Ovary (tissue), 3 donors: ENCODE measurements around the gene SSC4D.

Source experiments
- POLR2A ChIP-seq: fragments of 450-650 bp; IDR thresholded peaks from one replicate; pipeline ENCODE4 v1.6.1; 2017; ENCODE audit warnings: antibody characterized with exemption, mild to moderate bottlenecking, moderate library complexity
- TF ChIP-seq, protein P1 (sequence below), 3 donors: fragments of 450-650 bp in 2 of 3; fragments of 200-600 bp in 1 of 3; IDR thresholded peaks; one replicate each; pipeline versions ENCODE4 v1.5.1 to v1.8.0; 2016 to 2022; ENCODE audit warnings: antibody characterized with exemption in 3 of 3, mild to moderate bottlenecking in 1 of 3
- donor health status: DM: no; HTN: no; CAD: no.

DNA sequence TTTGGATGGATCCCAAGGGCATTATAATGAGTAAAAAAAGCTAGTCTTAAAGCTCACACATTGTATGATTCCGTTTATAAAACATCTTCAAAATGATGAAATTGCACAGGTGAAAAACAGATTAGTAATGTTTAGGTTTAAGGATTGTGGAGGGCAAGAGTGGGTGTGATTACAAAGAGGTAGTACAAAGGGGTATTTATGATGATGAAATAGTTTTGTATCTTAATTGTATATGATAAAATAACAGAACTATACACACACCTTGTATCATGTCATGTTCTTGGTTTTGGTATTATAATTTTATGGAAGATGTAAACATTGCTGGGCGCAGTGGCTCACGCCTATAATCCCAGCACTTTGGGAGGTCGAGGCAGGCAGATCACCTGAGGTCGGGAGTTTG lies 2.8 kb upstream of the SSC4D start:
- TF ChIP-seq POLR2A: no peak
- TF ChIP-seq, protein P1, sequence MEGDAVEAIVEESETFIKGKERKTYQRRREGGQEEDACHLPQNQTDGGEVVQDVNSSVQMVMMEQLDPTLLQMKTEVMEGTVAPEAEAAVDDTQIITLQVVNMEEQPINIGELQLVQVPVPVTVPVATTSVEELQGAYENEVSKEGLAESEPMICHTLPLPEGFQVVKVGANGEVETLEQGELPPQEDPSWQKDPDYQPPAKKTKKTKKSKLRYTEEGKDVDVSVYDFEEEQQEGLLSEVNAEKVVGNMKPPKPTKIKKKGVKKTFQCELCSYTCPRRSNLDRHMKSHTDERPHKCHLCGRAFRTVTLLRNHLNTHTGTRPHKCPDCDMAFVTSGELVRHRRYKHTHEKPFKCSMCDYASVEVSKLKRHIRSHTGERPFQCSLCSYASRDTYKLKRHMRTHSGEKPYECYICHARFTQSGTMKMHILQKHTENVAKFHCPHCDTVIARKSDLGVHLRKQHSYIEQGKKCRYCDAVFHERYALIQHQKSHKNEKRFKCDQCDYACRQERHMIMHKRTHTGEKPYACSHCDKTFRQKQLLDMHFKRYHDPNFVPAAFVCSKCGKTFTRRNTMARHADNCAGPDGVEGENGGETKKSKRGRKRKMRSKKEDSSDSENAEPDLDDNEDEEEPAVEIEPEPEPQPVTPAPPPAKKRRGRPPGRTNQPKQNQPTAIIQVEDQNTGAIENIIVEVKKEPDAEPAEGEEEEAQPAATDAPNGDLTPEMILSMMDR (IDR thresholded peaks at IDR 0.05): no peak
